GOT3 (cell line): Measurements from ENCODE around the gene RPL4.

Experiments used
- DNase-seq: peaks from one replicate; lab custom pipeline; 2025; ENCODE audit warnings: mixed read lengths; lab: John Stamatoyannopoulos, UW

Gene RPL4

GRCh38 chr15:66456211-66456610 lies 48.4 kb downstream of the RPL4 start:
- DNase-seq, result no peak

- DNase-seq, result no peak
Observed at GRCh38 chr15:66454143-66454542, 50.5 kb downstream of the RPL4 start.

- DNase-seq, result no peak
Observed at GRCh38 chr15:66452971-66453580, 51.6 kb downstream of the RPL4 start.

- DNase-seq, result no peak
Observed at GRCh38 chr15:66452420-66452819, 52.2 kb downstream of the RPL4 start.
